GM18526 (cell line): ENCODE measurements around the gene DPYD.

Experiments
- POLR2A ChIP-seq: IDR thresholded peaks from 3 replicates; pipeline ENCODE4 v1.6.1; 2011; ENCODE audit not compliant: insufficient read length; ENCODE audit errors: extremely low read depth

The DPYD gene

GRCh38 chr1:97920832-97921571, at the start of gene DPYD:
TSS of gene DPYD (minus strand) at chr1:97921034. CDS start at chr1:97920922, 112 bp downstream.
- peak; percentile 32 for TF ChIP-seq POLR2A

GRCh38 chr1:97960470-97960869, 39.6 kb upstream of the DPYD start:
- no peak for TF ChIP-seq POLR2A

GRCh38 chr1:97947695-97948094, 26.9 kb upstream of the DPYD start:
- no peak for TF ChIP-seq POLR2A

GRCh38 chr1:97943354-97943753, 22.5 kb upstream of the DPYD start:
- no peak for TF ChIP-seq POLR2A

GRCh38 chr1:97942161-97943123, 21.6 kb upstream of the DPYD start:
- no peak for TF ChIP-seq POLR2A

GRCh38 chr1:97938285-97938642, 17.4 kb upstream of the DPYD start:
- no peak for TF ChIP-seq POLR2A

GRCh38 chr1:97936976-97937375, 16.1 kb upstream of the DPYD start:
- TF ChIP-seq POLR2A, result no peak

GRCh38 chr1:97934491-97934890, 13.7 kb upstream of the DPYD start:
- no peak for TF ChIP-seq POLR2A

GRCh38 chr1:97929874-97930851, 9.3 kb upstream of the DPYD start:
- no peak for TF ChIP-seq POLR2A

- no peak for TF ChIP-seq POLR2A
Observed at GRCh38 chr1:97926017-97926708, 5.3 kb upstream of the DPYD start.

- TF ChIP-seq POLR2A, result no peak
Observed at GRCh38 chr1:97925151-97925550, 4.3 kb upstream of the DPYD start.

- TF ChIP-seq POLR2A, result no peak
Observed at GRCh38 chr1:97923811-97924210, 3.0 kb upstream of the DPYD start.

- no peak for TF ChIP-seq POLR2A
Observed at GRCh38 chr1:97920276-97920831, 480 bp downstream of the DPYD start.
